H7 (cell line): Measurements from ENCODE around the gene SASS6. TPM values are rescaled to one million over a fixed set of nuclear protein-coding genes. Genes with fewer than 3 reads are reported as not detected.

Experiments used
- DNase-seq: peaks from one replicate; pipeline ENCODE4 v3.0.0; 2012
- H3K27me3 ChIP-seq: 2 replicates; pipeline ENCODE4 v1.6.0; 2011; ENCODE audit warnings: mild to moderate bottlenecking, low read length; ENCODE audit not compliant: control insufficient read depth, insufficient read depth
- H3K36me3 ChIP-seq: replicated peaks from 2 replicates; pipeline ENCODE4 v1.5.1; 2011; ENCODE audit warnings: low read length; ENCODE audit not compliant: control insufficient read depth, insufficient read depth
- H3K4me3 ChIP-seq: 2 replicates; pipeline ENCODE4 v1.5.1; 2011; ENCODE audit warnings: low read depth, mild to moderate bottlenecking, control low read depth, low read length, moderate library complexity; ENCODE audit not compliant: insufficient read depth
- total RNA-seq: library from RNA; depleted of rRNA; stranded (reverse); fragments of >200 nt; shearing (Covaris generic); gene quantifications from 2 replicates; pipeline ENCODE4 v1.2.3, GENCODE V29; 2014; rRNA removed

Gene SASS6, protein sequence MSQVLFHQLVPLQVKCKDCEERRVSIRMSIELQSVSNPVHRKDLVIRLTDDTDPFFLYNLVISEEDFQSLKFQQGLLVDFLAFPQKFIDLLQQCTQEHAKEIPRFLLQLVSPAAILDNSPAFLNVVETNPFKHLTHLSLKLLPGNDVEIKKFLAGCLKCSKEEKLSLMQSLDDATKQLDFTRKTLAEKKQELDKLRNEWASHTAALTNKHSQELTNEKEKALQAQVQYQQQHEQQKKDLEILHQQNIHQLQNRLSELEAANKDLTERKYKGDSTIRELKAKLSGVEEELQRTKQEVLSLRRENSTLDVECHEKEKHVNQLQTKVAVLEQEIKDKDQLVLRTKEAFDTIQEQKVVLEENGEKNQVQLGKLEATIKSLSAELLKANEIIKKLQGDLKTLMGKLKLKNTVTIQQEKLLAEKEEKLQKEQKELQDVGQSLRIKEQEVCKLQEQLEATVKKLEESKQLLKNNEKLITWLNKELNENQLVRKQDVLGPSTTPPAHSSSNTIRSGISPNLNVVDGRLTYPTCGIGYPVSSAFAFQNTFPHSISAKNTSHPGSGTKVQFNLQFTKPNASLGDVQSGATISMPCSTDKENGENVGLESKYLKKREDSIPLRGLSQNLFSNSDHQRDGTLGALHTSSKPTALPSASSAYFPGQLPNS
- 11.1 and 18.1 TPM in 2 replicates for total RNA-seq

DNA sequence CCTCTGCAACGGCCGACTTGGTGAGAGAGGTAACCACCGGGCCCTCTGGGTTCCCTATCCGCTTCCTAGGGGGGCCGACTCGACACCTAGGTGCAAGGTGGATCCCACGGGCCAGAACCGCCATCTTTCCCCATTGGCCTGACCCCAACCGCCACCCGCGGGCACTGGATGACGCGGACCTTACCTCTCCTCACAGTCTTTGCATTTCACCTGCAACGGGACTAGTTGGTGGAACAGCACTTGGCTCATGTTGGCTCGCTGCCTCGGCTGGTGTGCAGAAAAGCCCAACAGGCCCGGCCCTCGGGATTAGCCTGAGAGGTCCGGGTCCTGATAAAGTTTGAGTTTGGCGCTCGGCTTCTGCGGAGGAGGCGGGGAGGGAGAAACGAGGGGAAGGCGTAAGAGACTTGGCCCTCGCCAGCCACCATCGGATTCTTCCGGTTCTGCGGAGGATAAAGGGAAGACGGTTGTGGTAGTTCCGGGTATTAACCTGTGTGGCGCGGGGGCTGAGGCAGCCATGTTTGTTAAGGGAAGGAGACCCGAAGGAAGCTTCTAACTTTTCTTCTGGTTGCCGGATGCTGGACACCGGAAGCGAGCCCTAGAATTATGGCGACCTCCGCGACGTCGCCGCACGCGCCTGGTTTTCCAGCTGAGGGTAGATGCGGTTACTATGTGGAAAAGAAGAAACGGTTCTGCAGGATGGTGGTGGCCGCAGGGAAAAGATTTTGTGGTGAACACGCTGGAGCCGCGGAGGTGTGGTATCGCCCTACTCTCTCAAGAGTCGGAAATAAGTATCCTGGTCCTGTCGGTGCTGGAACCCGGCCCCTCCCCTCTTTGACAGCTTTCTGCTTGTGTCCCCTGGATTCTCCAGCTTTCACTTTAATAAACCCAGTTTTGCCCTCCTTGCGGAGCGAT, at the start of gene SASS6, which contains the start of gene TRMT13:
SASS6 (minus strand) TSS at position 365 of the 912 bp plus-strand sequence; CDS start at position 249, 116 bp downstream.
TRMT13 (plus strand) TSS at position 598 of the 912 bp plus-strand sequence; CDS start at position 604, 6 bp downstream.
- Histone ChIP-seq H3K36me3 (no peaks in the 10 kb centered on the region; the same call in none of the 2 replicates), H3K27me3 (no peaks in the 10 kb centered on the region), H3K4me3 (peak within 1 kb of the TSS; percentile 93)
- peak; percentile 84 for DNase-seq

DNA sequence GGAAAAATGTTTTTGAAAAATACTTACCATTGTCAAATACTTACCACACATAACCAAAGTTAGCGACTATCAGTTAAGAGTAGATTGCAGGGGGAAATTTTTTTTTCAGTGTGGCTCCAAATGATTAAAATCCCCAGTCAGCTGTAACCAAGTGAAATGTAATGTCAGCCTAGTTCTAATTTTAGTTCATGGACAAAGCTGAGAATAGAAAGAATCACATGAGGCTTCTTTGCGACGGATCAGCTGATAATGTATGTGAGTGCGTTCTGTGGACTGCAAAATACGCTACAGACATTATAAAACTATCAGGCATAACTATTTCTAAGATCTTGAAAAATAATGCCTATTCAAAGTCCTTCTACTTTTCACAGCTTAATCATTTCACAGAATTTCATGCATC, 45.4 kb upstream of the SASS6 start, which contains the start of gene LRRC39:
LRRC39 (minus strand) TSS at position 166 of the 400 bp plus-strand sequence. CDS start 9,740 bp downstream, outside the sequence.
- Histone ChIP-seq H3K4me3 (no peak within 1 kb of the TSS), H3K27me3 (no peaks in the 10 kb centered on the region), H3K36me3 (no peaks in the 10 kb centered on the region)
- no peak for DNase-seq

DNA sequence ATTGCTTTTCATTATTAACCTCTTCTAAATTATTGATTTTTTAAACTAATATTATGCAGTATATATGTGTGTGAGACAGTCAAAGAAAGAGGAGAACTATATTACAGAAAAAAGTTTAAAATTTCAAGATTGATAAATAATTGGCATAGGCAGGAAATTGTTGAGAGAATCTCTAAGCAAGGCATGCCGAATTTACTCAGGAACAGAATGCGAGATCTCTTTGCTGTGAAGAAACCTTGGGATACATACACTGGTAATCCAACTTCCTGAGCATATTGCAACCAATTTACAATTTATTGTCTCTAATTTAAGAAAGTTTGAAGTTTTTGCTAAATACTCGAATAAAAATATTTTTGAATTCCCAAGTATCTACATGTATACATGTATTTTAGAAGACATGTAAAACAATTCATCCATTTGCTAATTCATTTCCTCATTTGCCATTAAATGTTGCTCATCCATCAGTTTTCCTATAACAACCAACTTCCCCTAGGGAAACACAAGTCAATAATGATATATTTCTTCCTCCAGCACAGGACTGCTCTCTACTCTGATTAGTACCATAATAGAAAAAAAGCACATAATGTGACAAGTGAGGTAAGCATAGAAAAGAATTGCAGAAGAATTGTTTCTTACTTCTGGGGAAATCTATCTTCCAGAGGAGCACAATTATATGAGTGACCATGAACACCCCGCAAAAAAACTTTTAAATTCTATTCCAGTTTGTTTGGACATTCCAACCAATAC, 44.7 kb upstream of the SASS6 start:
- H3K27me3 ChIP-seq = no peaks in the 10 kb centered on the region
- H3K36me3 ChIP-seq = no peaks in the 10 kb centered on the region
- H3K4me3 ChIP-seq = no peak overlapping the region
- DNase-seq = no peak

DNA sequence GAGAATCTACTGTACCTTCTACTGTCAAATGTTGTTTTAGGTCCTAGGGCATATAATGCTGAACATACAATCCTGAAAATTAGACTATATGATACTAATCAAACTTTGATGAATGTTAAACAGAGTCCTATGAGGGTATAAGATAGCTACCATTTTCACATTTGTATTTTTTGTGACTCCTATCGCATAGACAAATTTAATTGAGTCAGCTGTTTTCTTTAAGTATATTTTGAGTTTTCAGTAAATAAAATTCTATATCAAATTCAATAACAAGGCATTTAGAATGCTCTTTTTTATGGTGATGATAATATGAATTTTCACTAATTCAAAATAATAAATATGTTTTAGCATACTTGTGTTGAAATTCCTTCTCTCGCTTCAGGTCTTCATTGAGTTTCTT, 35.3 kb upstream of the SASS6 start:
- Histone ChIP-seq H3K27me3 (no peaks in the 10 kb centered on the region), H3K36me3 (no peaks in the 10 kb centered on the region), H3K4me3 (no peak overlapping the region)
- no peak for DNase-seq

DNA sequence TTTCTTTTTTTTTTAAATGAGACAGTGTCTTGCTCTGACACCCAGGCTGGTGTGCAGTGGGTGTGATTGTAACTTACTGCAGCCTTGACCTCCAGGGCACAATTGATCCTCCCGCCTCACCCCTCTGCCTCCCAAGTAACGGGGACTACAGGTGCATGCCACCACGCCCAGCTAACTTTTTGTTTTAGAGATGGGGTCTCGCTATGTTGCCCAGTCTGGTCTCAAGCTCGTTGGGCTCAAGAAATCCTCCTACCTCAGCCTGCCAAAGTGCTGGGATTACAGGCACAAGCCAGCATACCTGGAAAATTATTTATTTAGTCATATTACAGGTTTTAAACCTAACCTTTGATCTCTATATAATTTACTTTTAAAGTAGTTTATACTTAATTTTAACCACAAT, 32.0 kb upstream of the SASS6 start:
- H3K36me3 ChIP-seq = no peaks in the 10 kb centered on the region
- DNase-seq = no peak
- H3K27me3 ChIP-seq = no peaks in the 10 kb centered on the region
- no peak overlapping the region for H3K4me3 ChIP-seq

DNA sequence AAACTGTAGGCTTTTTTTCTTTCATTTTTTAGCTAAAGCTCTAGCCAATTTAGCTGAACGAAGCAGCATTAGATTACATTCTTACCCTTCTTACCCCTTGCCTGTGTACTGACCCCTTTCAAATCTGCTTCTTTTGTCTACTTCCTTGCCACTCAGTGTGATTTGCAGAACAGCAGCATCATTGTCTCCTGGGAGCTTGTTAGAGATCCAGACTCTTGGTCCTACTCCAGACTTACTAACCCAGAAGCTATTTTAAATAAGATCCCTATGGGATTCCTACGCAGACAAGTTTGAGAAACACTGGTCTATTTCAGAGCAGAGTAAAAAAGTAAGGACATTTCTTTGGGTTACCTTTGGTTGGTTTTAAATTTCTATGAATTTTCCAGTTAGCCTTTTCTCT, 31.5 kb upstream of the SASS6 start:
- no peak for DNase-seq
- Histone ChIP-seq H3K4me3 (no peak overlapping the region), H3K27me3 (no peaks in the 10 kb centered on the region), H3K36me3 (no peaks in the 10 kb centered on the region)

DNA sequence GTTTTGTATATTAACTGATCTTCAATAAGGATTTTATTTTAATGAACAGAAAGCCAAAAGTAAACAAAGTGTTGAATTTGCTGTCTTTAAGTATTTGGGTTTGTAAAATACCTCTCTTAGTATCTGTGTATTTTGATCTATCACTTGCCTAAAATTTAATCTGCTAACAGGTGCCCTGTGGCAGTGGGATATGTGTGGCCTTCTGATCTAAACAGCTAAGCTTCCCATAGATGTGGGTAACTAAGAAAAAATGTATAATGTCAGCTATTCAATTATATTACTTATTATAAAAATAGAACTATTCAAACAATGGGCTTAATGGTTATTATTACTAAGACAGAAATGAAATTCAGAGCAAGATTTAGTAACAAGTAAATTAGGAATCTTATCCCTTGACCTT, 30.2 kb upstream of the SASS6 start:
- Histone ChIP-seq H3K36me3 (no peaks in the 10 kb centered on the region), H3K27me3 (no peaks in the 10 kb centered on the region), H3K4me3 (no peak overlapping the region)
- DNase-seq = no peak

DNA sequence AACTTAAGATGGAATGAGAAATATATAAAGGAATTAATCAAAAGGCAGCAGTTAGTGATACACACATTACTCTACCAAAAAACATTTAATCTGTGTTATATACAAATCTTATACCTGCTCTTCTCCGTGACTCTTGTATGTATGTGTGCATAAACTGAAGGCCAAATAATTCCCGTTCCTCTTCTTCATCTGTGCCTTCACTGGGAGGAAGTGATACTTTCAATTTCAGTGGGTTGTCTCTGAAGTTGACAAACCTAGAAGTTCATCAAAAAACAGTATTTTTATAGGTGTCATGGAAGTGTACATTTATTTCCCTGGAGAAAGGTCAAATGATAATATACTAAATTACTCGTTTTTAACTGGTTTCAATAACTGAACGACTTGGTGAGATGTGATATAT, 19.5 kb upstream of the SASS6 start:
- Histone ChIP-seq H3K4me3 (no peak overlapping the region), H3K36me3 (peaks cover 1% of the 10 kb centered on the region; the same call in 1 of the 2 replicates), H3K27me3 (no peaks in the 10 kb centered on the region)
- no peak for DNase-seq

DNA sequence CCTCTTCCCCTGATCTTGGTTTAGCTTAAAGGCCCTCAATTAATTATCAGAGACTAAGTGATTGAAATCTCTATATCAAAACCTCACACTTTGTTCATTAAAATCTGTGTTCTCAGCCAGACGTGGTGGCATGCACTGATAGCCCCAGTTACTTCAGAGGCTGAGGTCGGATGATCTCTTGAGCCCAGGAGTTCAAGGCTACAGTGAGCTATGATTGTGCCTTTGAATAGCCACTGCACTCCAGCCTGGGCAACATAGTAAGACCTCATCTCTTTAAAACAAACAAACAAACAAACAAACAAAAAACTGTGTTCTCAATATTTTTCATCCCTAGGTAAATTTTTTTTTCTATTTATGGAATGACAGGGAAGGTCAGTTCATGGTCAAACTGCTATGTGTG, 18.9 kb upstream of the SASS6 start:
- Histone ChIP-seq H3K36me3 (peaks cover 1% of the 10 kb centered on the region; the same call in 1 of the 2 replicates), H3K4me3 (no peak overlapping the region), H3K27me3 (no peaks in the 10 kb centered on the region)
- DNase-seq = no peak

DNA sequence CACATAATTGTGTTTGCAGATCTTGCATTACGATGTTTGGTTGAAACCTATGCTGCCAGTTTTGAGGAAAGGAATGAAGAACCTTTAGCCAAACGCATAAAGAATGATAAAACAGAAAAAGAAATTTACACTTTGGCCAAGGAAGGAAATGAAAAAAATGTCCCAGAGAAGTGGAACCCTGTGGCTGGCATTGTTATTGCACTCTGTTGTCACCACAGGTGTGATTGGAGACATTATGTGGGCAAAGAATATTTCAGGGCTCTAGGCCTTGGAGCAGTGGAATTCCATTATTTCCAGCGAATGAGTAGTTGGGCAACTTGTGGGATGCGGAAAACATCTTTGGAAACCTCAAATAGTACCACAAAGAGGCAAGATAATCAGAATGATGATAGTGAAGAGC, 15.1 kb upstream of the SASS6 start:
- H3K36me3 ChIP-seq = peaks cover 1% of the 10 kb centered on the region; the same call in 1 of the 2 replicates
- peak; percentile 20 for DNase-seq
- H3K27me3 ChIP-seq = no peaks in the 10 kb centered on the region
- no peak overlapping the region for H3K4me3 ChIP-seq

DNA sequence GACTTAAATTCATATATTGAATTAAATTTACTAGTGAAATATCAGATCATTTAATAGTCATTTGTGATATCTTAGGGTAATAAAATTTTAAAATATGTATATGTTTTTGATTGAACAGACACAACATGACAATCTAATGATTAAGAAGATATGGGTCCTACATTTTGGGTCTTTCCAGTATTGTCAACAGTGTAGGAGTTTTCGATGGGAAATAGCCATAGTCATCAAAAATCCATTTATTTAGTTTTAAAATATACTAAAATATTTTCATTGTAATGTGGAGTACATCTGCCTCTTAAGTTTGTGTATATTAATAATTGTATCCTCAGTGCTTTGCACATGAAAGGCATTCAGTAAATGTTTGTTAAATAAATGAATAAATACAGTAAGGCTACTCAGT, 14.2 kb upstream of the SASS6 start:
- no peak for DNase-seq
- H3K27me3 ChIP-seq = no peaks in the 10 kb centered on the region
- peaks cover 1% of the 10 kb centered on the region; the same call in 1 of the 2 replicates for H3K36me3 ChIP-seq
- no peak overlapping the region for H3K4me3 ChIP-seq

DNA sequence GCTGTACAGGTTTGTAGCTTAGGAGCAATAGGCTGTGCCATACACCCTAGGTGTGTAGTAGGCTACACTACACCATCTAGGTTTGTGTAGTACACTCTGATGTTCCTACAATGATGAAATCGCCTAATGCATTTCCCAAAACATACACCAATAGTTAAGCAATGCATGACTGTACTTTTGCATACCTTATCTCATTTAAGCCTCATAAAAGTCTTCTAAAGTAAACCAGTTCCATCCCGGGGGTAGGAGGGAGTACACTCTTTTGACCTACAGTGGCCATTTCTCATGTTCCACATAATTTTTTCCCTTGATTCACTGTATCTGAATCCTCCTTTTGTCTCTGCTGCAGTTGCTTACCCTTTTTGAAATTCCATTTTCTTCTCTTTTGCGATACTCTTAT, 12.4 kb upstream of the SASS6 start:
- no peaks in the 10 kb centered on the region for H3K27me3 ChIP-seq
- H3K4me3 ChIP-seq = no peak overlapping the region
- DNase-seq = no peak
- peaks cover 5% of the 10 kb centered on the region for H3K36me3 ChIP-seq

DNA sequence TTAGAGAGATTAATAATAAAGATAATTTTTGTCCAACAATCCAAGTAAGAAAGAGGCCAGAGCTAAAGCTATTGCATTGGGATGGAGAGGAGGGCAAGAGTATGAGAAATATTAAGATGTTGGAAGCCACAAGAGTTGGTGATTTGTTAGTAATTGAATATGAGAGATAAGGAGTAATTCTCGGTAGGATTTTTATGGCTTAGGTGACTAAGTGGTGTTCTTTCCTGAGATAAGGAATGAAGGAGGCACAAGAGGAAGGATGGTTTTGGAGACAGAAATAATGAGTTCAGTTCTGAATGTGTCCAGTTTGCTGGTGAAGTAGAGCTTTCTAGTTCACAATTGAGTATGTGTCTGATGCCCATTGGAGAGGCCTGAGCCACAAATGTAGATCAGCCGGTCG, 9.6 kb upstream of the SASS6 start:
- Histone ChIP-seq H3K27me3 (no peaks in the 10 kb centered on the region), H3K36me3 (peaks cover 4% of the 10 kb centered on the region), H3K4me3 (no peak overlapping the region)
- DNase-seq = no peak

DNA sequence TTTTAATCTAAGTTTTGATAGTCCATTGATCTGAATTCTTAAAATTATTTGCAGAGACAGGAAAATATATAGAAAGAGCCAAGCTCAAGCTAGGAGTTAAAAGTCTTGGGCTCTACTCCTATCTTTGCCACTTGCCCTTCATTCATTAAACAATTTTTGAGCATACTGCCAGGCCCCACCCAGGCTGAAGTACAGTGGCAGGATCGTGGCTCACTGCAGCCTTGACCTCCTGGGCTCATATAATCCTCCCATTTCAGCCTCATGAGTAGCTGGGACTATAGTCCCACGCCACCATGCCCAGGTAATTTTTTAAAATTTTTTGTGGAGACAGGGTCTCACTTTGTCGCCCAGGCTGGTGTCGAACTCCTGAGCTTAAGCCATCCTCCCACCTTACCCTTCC, 8.5 kb upstream of the SASS6 start:
- H3K27me3 ChIP-seq = no peaks in the 10 kb centered on the region
- DNase-seq = no peak
- no peak overlapping the region for H3K4me3 ChIP-seq
- H3K36me3 ChIP-seq = peaks cover 4% of the 10 kb centered on the region
